GM21360 (cell line): Measurements from ENCODE around the gene TPP2.

ENCODE experiments used
- ATAC-seq: cut with Tn5 transposase; IDR thresholded peaks from one replicate; pipeline ENCODE4 v1.9.1; 2021; ENCODE audit warnings: mild to moderate bottlenecking, moderate library complexity; ENCODE audit not compliant: unreplicated experiment

The TPP2 gene

DNA sequence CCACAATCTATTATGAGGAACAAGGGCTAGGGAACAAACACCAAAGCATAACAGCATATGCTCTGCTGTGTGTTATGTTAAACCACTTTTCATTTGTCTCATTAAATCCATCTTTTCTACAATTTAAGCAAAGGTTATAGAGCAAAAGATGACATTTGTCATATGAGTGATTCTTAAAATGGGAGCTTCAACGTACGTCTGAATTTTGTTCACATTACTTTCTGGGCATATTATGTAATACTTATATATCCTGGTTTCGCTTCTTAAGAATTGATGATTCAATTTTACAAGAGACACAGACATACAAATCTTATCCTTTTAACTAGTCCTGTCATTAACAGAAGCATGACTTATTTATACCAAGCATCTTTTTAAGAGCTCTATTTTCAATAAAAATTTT is 3.3 kb upstream of the TPP2 start:
- ATAC-seq = no peak

DNA sequence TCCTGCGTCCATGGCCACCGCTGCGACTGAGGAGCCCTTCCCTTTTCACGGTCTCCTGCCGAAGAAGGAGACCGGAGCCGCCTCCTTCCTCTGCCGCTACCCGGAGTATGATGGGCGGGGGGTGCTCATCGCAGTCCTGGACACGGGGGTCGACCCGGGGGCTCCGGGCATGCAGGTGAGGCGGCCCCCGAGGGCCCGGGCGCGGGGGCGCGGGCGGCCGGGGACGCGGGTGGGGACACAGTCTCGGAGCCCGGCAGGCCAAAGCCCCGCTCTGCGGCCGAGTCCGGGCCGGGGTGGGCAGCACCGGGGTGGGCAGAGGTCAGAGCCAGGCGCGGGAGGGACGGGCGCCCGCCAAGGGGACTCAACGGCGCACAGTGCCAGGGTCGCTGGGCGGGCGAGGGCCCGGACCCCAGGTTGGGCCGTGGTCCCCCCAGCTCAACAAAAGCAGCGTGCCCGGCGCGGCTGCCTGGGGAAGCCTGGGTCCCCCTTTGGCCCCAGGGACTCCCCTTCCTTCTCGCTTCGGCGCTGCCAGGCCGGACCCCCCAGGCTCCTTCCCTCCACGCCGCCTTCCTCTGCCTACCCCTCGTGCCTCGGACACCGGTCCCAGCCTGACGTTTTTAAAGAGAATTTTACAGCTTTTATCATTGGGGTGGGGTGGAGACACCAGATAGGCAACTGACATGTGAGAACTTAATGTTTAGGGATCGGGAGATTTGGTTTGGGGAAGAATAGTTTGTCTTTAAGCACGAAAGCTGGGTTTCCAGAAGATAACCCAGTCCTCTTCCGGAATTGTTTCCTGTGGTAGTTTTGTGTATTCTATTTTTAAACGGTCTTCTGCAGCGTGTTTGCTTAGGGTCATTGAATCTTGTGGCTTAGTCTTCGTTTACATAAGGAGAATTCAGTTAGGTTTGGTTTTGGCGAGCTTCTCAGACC is 509 bp downstream of the TPP2 start:
- ATAC-seq = peak; percentile 21

DNA sequence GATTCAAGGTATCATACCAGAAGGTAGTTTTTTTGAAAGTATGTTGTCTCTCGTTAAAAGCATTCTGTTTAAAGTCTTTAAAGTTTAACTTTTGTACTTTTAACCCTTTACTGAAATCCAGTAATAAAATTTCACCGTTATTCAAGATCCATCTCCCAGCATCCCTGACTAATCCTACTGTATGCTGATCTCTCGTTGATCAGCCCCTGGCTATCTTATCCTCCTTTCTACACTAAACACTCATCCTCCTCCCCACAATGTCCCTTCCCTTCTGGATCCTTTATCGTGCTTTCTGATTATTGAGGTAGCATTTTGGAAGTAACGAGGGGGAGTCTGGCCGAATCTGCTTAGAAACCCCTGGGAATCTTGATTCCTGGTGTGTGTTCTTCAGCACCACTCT is 1.3 kb downstream of the TPP2 start:
- ATAC-seq = no peak

DNA sequence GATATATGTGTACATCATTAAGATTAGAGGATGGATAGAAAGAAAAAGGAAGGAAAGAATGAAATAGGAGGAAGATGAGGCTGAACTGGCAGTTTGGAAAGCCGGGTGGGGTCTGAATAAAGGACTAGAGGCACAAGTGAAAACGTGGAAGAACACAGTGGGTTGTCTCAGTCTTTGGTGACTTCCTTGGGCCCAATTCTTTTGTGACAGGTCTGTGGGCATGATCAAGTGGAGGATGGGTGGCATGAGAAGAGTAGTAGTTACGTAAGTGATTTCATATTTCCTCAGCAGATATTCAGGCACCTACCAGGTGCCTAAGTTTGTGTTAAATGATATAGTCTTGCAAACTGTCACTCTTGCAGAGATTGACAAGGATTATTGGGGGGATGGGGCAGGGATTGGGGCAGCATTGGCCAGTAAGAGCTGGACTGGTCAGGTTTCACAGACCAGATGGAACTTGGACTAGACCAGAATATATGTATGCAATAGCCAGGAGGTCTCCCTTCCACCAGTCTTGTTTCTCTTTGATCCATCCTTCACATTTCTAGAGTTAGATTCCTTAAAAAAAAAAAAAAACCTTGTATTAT is 2.7 kb downstream of the TPP2 start:
- no peak for ATAC-seq

DNA sequence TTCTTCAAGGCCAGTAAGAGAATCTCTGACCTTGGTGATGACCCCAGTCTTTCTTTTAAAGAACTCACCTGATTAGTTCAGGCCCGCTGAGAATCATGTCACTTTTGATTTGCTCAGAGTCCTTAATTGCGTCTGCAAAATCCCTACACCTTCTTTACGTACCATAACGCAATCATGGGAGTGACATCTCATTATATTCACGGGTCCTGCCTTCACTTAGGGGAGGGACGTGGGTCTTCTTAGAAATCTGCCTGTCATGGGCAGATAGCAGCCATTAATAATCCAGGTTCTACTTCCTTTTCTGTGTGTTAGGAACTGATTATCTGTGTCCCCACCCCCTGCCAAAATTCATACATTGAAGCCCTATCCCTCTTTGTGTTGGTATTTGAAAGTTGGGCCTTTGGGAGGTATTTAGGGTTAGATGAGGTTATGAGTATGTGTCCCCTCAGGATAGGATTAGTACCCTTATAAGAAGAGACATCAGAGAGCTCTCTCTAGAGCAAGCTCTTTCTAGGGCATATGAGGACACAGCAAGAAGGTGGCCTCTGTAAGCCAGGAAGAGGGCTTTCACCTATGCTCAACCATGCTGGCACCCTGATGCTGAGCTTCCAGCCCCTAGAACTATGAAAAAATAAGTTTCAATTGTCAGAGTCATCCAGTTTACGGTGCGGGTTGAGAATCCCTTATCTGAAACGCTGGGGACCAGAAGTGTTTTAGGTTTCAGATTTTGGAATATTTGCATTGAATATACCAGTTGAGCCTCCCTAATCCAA is 9.9 kb downstream of the TPP2 start:
- ATAC-seq = no peak

DNA sequence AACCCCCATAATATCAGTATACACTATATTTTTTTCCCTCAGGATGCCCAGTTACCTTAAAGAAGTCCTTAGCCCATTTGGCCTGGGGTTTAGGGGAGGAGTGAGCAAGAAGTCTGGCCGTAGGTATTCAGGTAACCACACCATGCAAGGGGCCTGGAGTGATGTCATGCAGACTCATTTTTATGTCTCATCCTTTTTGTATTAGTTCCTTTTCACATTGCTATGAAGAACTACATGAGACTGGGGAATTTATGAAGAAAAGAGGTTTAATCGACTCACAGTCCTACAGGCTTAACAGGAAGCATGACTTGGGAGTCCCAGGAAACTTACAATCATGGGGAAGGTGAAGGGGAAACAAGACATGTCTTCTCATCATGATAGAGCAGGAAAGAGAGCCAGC is 12.2 kb downstream of the TPP2 start:
- no peak for ATAC-seq

DNA sequence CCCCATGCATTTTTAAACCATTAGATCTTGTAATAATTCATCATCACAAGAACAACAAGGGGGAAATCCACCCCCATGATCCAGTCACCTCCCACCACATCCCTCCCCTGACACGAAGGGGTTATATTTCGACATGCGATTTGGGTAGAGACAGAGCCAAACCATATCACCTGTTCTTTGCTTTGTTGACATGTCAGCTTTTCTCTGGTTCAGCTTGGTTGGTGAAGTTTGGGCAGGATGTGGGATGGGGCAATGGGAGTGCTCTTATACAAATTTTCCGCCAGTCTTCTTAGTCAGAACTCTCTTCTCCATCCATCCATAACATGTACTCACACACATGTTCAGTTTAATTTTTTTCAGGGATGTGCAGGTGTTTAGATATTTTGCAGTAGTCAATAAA is 12.9 kb downstream of the TPP2 start:
- ATAC-seq = no peak

DNA sequence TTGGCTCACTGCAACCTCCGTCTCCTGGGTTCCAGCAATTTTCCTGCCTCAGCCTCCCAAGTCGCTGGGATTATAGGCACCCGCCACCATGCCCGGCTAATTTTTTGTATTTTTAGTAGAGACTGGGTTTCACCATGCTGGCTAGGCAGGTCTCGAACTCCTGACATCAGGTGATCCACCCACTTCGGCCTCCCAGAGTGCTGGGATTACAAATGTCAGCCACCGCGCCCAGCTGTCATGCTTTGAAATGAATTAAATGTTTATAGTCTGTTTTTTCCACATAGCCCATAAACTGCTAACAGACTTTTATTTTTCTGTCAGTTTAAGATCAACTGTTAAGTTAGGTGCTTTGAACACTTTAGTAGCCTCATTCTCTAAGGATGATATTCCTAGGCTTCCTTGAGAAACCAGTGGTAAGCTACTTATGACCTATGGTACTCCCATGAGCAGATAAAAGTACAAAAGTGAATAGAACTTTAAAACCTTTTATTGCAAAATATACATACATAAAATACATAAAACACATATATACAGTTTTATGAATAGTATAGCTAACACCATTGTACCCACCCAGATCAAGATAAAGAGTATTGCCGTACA is 13.6 kb downstream of the TPP2 start:
- ATAC-seq = no peak

DNA sequence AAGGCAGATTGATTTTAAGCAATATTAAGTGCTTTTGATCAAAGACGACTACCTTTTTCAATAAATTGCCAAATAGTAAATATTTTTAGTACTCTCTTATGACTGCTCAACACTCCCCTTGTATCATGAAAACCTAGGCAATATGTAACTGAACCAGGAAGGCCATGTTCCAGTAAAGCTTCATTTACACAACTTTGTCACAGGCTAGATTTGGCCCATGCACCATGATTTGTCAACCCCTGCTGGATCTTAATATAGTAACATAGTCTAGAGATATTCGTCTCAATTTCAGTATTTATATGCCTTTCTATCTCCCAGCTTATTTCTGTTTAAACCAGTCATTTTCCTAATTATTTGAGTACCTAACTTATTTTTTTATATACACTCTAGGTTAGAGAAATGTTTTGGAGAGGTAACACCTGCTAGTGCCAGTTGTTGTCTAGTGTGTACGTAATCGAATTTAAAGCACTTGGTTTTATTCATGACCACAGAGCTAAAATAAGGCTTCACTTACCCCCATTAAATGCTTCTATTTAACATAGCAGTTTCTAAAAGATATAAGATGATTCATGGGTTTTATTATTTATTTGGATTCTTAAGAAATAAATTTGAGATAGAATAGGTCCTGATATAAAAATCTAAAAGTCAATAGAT is 21.0 kb downstream of the TPP2 start:
- ATAC-seq = no peak

DNA sequence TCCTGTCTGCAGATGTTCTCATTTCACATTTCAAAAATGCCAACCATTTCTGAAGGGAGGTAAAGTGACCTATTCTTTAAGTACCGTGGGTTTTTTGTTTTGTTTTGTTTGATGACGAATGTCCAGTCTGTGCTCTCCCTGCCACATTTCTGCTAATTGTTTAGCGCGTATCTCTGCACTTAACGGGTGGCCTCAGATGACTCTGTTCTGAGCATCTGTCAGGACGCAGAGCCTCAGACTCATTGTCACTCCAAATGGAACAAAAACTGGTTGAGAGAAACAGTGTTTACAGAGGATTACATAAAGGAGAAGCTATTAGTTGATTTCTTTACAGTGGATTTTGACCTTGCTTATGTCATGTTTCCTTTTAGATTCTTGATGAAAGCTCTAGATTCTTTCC is 23.7 kb downstream of the TPP2 start:
- no peak for ATAC-seq

DNA sequence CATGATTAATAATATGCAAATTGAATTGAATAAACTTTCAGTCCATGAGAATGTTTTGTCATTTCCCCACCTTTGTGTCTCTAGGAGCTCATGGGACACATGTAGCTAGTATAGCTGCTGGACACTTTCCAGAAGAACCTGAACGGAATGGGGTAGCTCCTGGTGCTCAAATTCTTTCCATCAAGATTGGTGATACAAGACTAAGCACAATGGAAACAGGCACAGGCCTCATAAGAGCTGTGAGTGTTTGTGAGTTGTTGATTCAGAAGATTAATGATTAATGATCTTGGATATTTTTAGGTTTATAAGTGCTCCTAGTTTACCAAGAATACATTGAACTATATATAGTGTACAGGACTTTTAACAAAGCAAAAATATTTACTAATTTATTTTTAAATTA is 30.1 kb downstream of the TPP2 start:
- ATAC-seq = no peak

DNA sequence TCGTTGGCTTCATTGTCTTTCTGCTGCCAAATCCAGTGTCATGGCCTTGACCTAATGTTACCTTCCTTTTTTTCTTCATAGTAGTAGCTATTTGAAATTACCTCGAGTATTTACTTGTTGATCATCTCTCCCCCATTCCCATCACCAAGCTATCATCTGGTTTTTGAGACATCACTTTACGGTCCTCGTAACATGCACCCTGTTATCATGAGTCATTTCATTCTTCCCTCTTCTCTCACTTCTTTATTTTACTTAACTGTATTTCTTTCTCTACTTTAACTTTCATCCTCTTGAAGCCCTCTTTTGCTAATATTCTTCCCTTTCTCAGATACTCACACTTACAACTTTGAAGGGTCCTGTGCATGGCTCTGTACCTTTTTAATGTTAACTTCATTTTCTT is 31.8 kb downstream of the TPP2 start:
- no peak for ATAC-seq

DNA sequence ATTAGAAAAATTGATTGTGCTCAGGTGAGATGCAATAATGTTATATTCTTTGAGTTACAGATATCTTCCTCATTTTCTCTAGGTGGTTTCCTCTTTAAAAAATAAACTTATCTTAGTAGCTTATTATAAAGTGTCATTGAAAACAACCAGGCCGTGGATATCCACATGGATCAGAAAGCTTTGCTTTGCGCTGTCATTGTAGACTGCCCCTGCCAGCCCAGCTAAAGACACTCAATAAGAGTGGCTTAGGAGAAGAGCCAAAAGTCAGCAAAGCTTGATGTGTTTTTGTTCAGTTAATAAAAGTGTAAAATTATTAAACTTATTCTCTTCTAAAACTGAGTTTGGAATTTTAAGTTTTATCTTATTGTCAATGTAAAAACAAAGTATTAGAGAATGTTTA is 34.4 kb downstream of the TPP2 start:
- ATAC-seq = no peak

DNA sequence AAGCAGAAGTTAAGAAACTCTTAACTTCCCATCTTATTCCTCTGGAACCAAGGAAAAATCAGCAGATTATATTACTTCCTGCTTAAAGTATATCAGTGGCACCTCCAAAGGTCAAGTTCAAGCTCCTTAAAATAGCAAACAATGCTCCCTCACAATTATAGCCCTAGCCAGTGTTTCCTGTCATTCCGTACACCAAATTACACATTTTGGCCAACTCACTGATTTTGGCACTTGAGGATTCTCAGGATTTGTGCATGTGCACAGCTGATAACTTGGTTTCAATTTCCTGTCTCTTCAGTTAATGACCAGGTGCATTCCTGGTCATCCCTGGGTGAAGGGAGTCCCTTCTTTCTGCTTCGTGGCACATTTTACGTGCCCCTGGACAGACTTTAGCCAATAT is 42.0 kb downstream of the TPP2 start:
- no peak for ATAC-seq

DNA sequence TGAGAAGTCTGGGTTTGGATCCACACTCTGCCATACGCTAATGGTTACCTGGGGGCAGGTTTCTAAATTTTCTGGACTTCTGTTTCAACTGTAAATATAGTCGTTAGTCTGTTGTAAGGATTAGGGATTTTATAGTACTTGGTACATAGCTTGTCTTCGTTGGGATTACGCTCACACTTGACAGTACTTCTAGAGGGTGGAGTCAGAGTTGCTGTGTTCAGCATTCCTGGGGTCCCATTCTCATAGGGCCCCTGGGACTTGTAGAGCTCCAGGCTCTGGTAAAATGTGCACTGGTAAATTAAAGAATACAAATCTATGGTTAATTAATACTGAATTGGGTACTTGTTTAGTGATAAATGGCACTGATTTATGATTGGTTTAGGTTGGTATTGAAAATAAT is 45.2 kb downstream of the TPP2 start:
- ATAC-seq = no peak

DNA sequence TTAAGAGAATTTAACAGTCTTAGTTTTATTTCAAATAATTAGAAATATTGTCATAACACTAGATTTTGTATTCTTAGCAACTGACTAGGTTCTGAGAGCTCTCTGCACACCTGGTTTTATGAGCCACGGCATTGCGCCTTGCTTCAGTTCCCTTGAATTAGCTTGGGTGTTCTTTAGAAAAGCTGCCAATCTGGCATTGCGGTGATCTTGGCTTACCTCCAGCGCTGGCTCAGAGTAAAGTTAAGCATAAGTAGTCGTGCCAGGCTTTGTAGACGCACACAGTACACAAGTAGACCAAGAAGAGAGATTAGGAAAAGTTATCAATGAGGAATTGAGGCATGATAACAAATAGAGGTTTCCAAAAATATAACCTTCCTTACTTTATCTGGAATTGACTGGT is 45.7 kb downstream of the TPP2 start:
- ATAC-seq = no peak

DNA sequence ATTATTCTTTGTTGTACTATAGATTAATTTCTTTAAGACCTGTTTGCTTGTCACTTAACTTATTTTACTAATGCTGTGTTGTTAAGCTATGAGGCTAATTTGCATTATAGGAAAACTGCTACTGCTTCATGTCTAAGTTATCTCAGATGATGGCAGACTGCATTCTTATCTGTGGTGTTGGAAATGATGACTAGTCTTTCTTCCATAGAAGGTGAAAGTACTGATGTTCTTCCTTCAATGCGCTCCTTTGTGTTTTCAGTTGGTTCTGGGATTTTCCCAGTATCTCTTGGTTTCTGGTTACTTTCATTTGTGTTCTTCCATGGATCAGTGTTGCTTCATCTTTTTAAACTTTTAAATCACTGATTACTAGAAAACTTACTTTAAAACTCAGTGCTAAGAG is 46.9 kb downstream of the TPP2 start:
- no peak for ATAC-seq

DNA sequence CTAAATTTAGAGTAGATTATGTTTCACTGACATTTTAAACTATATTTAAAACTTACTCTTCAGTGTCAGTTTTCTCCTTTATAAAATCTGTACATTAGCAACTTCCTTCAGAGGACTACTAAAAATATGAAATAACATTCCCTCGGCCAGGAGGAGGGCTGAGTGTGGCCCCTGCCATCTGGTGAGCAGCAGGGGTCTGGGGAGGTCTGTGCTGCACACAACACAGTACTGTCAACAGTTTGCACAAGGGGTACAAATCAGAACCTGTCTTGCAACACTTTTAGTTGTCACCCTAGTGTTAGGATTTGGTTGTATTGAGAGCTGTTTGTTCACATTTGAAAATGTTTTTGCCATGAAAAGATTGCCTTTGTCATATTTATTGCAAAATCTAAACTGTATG is 48.9 kb downstream of the TPP2 start:
- ATAC-seq = no peak

DNA sequence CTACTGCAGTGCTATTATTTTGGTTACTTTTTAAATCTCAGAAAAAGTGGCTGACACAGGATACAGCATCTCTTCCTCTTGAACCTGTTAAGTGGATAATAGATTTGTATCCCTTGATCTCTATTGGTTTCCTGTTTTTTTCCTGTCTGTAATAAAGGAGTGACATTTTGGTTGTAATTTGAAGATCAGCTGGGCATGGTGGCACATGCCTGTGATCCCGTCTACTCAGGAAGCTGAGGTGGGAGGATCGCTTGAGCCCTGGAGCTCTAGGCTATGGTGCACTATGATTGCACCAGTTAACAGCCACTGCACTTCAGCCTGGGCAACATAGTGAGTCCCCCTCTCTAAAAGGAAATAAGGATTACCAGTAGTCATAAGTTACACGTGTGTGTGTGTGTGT is 51.3 kb downstream of the TPP2 start:
- ATAC-seq = no peak

DNA sequence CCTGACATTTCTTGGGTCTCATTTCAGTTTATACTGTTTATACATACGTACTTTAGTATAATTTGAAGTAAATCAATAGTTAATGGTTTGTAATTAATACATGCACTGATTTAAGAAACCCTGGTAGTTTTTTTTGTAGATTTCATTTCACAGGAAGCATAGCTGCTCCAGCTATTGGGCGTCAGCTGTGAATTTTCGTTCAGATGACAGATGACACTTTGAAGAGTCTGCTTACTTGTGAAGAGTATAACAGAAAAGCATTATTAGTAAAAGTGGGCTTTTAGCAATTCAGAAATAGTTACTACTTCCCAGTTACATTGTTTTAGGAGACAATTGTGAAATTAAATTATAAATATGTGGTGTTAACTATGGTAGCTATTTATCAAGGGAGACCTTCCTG is 53.7 kb downstream of the TPP2 start:
- no peak for ATAC-seq

DNA sequence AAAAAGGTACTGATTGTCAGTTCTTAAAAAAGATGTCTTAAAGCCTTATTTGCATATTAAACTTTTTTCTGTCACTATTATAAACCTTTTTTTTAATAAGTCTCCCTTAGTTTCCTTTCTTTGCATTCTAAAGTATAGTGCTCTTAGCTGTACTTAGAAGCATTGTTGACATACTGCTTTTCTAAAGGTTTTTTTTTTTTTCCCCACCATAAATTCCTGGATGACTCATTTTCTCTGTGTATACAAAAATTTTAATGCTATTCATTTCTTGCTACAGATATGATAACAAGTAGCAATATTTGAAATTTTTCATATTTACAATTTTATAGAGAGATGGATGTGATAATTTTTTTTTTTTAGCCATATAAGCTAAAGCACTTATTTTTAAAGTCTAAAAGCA is 54.6 kb downstream of the TPP2 start:
- ATAC-seq = no peak
